ENCODE measurements around the gene HNRNPA3.

The HNRNPA3 gene

GRCh38 chr2:177164584-177165052 is 48.0 kb upstream of the HNRNPA3 start (continued):
- no peak for TF ChIP-seq SP2 (tag by site-specific recombination; IDR thresholded peaks at IDR 0.05)
- no peak for TF ChIP-seq ZNF423 (tag by site-specific recombination; IDR thresholded peaks at IDR 0.05)
- no peak for TF ChIP-seq EGR2 (tag by site-specific recombination; IDR thresholded peaks at IDR 0.05; ENCODE audit: low read depth)
- no peak for TF ChIP-seq KLF9 (tag by site-specific recombination; IDR thresholded peaks at IDR 0.05; ENCODE audit: low read depth)
- no peak for TF ChIP-seq ZSCAN16 (tag by site-specific recombination; IDR thresholded peaks at IDR 0.05)
- TF ChIP-seq ZNF626 (tag by site-specific recombination; IDR thresholded peaks at IDR 0.05), result no peak
- no peak for TF ChIP-seq ZNF518A (tag by site-specific recombination; conservative IDR thresholded peaks at IDR 0.05; ENCODE audit: low read depth)
- no peak for TF ChIP-seq PATZ1 (tag by site-specific recombination; IDR thresholded peaks at IDR 0.05)
- TF ChIP-seq ZNF169 (tag by site-specific recombination; IDR thresholded peaks at IDR 0.05), result no peak
- TF ChIP-seq ZNF473 (tag by site-specific recombination; IDR thresholded peaks at IDR 0.05), result no peak
- TF ChIP-seq ZNF174 (tag by site-specific recombination; IDR thresholded peaks at IDR 0.05), result no peak
- no peak for TF ChIP-seq ZNF398 (tag by site-specific recombination; IDR thresholded peaks at IDR 0.05)
- TF ChIP-seq ZNF433 (tag by site-specific recombination; IDR thresholded peaks at IDR 0.05; ENCODE audit: low read depth), result no peak
- TF ChIP-seq ZNF654 (tag by site-specific recombination; IDR thresholded peaks at IDR 0.05; ENCODE audit: low read depth), result peak; percentile 100
- no peak for TF ChIP-seq ZFP3 (tag by site-specific recombination; IDR thresholded peaks at IDR 0.05; ENCODE audit: low read depth)
- no peak for TF ChIP-seq PRDM10 (tag by site-specific recombination; IDR thresholded peaks at IDR 0.05)
- no peak for TF ChIP-seq ZNF239 (tag by site-specific recombination; IDR thresholded peaks at IDR 0.05)
- TF ChIP-seq ZBTB6 (tag by site-specific recombination; IDR thresholded peaks at IDR 0.05), result no peak
- no peak for TF ChIP-seq ZSCAN4 (tag by site-specific recombination; IDR thresholded peaks at IDR 0.05)
- TF ChIP-seq ZNF677 (tag by site-specific recombination; IDR thresholded peaks at IDR 0.05), result no peak
- TF ChIP-seq TRIM28 (IDR thresholded peaks at IDR 0.05; ENCODE audit: borderline replicate concordance, low read length), result no peak; the same call in 1 of the 2 replicates
- peak; percentile 94 for TF ChIP-seq ZBTB17 (tag by site-specific recombination; IDR thresholded peaks at IDR 0.05)
- TF ChIP-seq WT1 (tag by site-specific recombination; IDR thresholded peaks at IDR 0.05), result no peak
- TF ChIP-seq KLF7 (tag by site-specific recombination; IDR thresholded peaks at IDR 0.05; ENCODE audit: borderline replicate concordance), result no peak
- TF ChIP-seq IKZF3 (tag by site-specific recombination; IDR thresholded peaks at IDR 0.05), result 0 out of 2 replicates have a peak, but pooled peaks have one; percentile 39
